GM12878 (cell line): ENCODE measurements around the gene SMIM14. TPM values are rescaled to one million over a fixed set of nuclear protein-coding genes. Genes with fewer than 3 reads are reported as not detected.

Experiments
- ATF7 ChIP-seq: fragments of 450-650 bp; IDR thresholded peaks from 2 replicates; pipeline ENCODE4 v1.6.1; 2016; ENCODE audit warnings: low read depth, mild to moderate bottlenecking
- EED ChIP-seq: sonication (generic); IDR thresholded peaks from 2 replicates; pipeline ENCODE4 v1.6.1; 2016; ENCODE audit warnings: antibody characterized with exemption, low read depth
- EZH2 ChIP-seq: IDR thresholded peaks from 2 replicates; pipeline ENCODE4 v1.6.1; 2012; ENCODE audit warnings: low read depth, mild to moderate bottlenecking, control low read depth, inconsistent platforms, low read length, borderline replicate concordance; ENCODE audit not compliant: control insufficient read depth
- MTA3 ChIP-seq: IDR thresholded peaks from 2 replicates; pipeline ENCODE4 v1.6.1; 2012; ENCODE audit warnings: low read length, inconsistent platforms, borderline replicate concordance
- NFYA ChIP-seq: IDR thresholded peaks from 2 replicates; pipeline ENCODE4 v1.6.1; 2011; ENCODE audit warnings: low read depth, mild to moderate bottlenecking, low read length, improper control_type of control experiment, borderline replicate concordance
- NR2F1 ChIP-seq: fragments of 450-650 bp; conservative IDR thresholded peaks from 2 replicates; pipeline ENCODE4 v1.6.1; 2017; ENCODE audit warnings: mild to moderate bottlenecking
- NRF1 ChIP-seq: conservative IDR thresholded peaks from 2 replicates; pipeline ENCODE4 v1.6.1; 2011; ENCODE audit warnings: mild to moderate bottlenecking, low read depth, low read length, improper control_type of control experiment
- SMAD1 ChIP-seq: fragments of 450-650 bp; IDR thresholded peaks from 2 replicates; pipeline ENCODE4 v1.6.1; 2018; ENCODE audit warnings: mild to moderate bottlenecking, low read depth; ENCODE audit not compliant: partially characterized antibody
- SPI1 ChIP-seq: IDR thresholded peaks from 2 replicates; pipeline ENCODE4 v1.6.1; 2011; ENCODE audit warnings: low read depth, mild to moderate bottlenecking, low read length, moderate library complexity, borderline replicate concordance; ENCODE audit not compliant: insufficient read depth
- ZSCAN29 ChIP-seq: fragments of 450-650 bp; IDR thresholded peaks from 2 replicates; pipeline ENCODE4 v1.6.1; 2017; ENCODE audit warnings: mild to moderate bottlenecking, moderate library complexity
- polyA plus RNA-seq, 11 experiments: library from polyadenylated mRNA; depleted of rRNA in 4 of 11; unstranded in 6 of 11; stranded (reverse) in 5 of 11; fragments of >200 nt; fragmentation: Nextera tagmentation in 4 of 11; fragmentation: Illumina TruSeq in 1 of 11; extraction: Ambion mirVana in 4 of 11; extraction: Trizol in 1 of 11; gene quantifications; 1 replicate in 1 of 11; 2 replicates in 10 of 11; pipeline versions ENCODE4 v1.2.1 to v1.2.3, GENCODE V29; 2011 to 2016; ENCODE audit warnings: inconsistent platforms in 2 of 11, missing spikeins in 2 of 11, low read depth in 1 of 11
- total RNA-seq, 4 experiments: library from RNA; depleted of rRNA in 3 of 4; stranded (reverse); fragments of >200 nt in 3 of 4; fragmentation: Illumina TruSeq in 1 of 4; extraction: Trizol in 1 of 4; gene quantifications; 2 replicates each; pipeline versions ENCODE4 v1.2.1 to v1.2.3, GENCODE V29; 2013 to 2021
- TF ChIP-seq, protein P1 (sequence below): fragments of 450-650 bp; formaldehyde crosslinking; IDR thresholded peaks from 2 replicates; pipeline ENCODE4 v1.4.0; 2020; ENCODE audit warnings: mild to moderate bottlenecking, moderate library complexity
- TF ChIP-seq, protein P2 (sequence below): IDR thresholded peaks from 2 replicates; pipeline ENCODE4 v1.6.1; 2012; ENCODE audit warnings: low read depth, low read length, improper control_type of control experiment
- TF ChIP-seq, protein P3 (sequence below): fragments of 450-650 bp; IDR thresholded peaks from 2 replicates; pipeline ENCODE4 v1.6.1; 2017; ENCODE audit warnings: low read depth, mild to moderate bottlenecking, moderate library complexity
- TF ChIP-seq, protein P4 (sequence below): fragments of 450-650 bp; IDR thresholded peaks from 2 replicates; pipeline ENCODE4 v1.6.1; 2017; ENCODE audit warnings: mild to moderate bottlenecking, moderate library complexity
- TF ChIP-seq, protein P5 (sequence below): fragments of 450-650 bp; IDR thresholded peaks from 2 replicates; pipeline ENCODE4 v1.6.1; 2014; ENCODE audit warnings: mild to moderate bottlenecking
- TF ChIP-seq, protein P6 (sequence below): IDR thresholded peaks from 2 replicates; pipeline ENCODE4 v1.6.1; 2011; ENCODE audit warnings: low read depth, low read length, improper control_type of control experiment, borderline replicate concordance

The SMIM14 gene
- total and polyA plus RNA-seq, 10 of the 15 experiments (the other 5 are each of a cell fraction or from before 2014, with no cell fraction given) = 125 to 671 (median 188) TPM

DNA sequence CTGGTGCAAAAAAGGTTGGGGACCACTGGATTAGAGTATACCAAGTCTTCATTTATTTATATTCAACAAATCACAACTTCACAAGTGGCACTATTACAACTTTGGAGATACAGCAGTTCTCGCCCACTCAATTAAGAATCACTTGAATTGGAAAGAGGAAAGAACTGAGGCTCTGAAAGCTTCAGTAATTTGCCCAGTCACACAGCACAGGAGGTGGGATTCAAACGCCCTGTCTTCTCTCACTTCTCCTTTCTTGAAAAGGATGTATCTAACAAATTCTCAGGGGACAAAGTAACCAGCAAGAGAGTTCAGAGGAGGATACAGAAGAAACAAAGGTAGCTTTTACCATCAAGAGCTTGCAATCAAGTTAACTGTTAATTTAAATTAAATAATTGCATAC lies 12.4 kb downstream of the SMIM14 start (continued):
- TF ChIP-seq, protein P1, sequence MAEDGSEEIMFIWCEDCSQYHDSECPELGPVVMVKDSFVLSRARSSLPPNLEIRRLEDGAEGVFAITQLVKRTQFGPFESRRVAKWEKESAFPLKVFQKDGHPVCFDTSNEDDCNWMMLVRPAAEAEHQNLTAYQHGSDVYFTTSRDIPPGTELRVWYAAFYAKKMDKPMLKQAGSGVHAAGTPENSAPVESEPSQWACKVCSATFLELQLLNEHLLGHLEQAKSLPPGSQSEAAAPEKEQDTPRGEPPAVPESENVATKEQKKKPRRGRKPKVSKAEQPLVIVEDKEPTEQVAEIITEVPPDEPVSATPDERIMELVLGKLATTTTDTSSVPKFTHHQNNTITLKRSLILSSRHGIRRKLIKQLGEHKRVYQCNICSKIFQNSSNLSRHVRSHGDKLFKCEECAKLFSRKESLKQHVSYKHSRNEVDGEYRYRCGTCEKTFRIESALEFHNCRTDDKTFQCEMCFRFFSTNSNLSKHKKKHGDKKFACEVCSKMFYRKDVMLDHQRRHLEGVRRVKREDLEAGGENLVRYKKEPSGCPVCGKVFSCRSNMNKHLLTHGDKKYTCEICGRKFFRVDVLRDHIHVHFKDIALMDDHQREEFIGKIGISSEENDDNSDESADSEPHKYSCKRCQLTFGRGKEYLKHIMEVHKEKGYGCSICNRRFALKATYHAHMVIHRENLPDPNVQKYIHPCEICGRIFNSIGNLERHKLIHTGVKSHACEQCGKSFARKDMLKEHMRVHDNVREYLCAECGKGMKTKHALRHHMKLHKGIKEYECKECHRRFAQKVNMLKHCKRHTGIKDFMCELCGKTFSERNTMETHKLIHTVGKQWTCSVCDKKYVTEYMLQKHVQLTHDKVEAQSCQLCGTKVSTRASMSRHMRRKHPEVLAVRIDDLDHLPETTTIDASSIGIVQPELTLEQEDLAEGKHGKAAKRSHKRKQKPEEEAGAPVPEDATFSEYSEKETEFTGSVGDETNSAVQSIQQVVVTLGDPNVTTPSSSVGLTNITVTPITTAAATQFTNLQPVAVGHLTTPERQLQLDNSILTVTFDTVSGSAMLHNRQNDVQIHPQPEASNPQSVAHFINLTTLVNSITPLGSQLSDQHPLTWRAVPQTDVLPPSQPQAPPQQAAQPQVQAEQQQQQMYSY (CRISPR knock-in tag) = no peak
- peak; percentile 89 for TF ChIP-seq MTA3
- TF ChIP-seq NRF1 = no peak
- TF ChIP-seq SPI1 = peak; percentile 99
- TF ChIP-seq, protein P2, sequence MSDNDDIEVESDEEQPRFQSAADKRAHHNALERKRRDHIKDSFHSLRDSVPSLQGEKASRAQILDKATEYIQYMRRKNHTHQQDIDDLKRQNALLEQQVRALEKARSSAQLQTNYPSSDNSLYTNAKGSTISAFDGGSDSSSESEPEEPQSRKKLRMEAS = no peak
- no peak for TF ChIP-seq ZSCAN29
- TF ChIP-seq, protein P3, sequence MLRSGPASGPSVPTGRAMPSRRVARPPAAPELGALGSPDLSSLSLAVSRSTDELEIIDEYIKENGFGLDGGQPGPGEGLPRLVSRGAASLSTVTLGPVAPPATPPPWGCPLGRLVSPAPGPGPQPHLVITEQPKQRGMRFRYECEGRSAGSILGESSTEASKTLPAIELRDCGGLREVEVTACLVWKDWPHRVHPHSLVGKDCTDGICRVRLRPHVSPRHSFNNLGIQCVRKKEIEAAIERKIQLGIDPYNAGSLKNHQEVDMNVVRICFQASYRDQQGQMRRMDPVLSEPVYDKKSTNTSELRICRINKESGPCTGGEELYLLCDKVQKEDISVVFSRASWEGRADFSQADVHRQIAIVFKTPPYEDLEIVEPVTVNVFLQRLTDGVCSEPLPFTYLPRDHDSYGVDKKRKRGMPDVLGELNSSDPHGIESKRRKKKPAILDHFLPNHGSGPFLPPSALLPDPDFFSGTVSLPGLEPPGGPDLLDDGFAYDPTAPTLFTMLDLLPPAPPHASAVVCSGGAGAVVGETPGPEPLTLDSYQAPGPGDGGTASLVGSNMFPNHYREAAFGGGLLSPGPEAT = peak; percentile 55; the same call in 1 of the 2 replicates
- no peak for TF ChIP-seq NFYA
- TF ChIP-seq ATF7 = peak; percentile 39; the same call in 1 of the 2 replicates
- no peak for TF ChIP-seq SMAD1
- TF ChIP-seq EED = peak; percentile 80
- TF ChIP-seq, protein P4, sequence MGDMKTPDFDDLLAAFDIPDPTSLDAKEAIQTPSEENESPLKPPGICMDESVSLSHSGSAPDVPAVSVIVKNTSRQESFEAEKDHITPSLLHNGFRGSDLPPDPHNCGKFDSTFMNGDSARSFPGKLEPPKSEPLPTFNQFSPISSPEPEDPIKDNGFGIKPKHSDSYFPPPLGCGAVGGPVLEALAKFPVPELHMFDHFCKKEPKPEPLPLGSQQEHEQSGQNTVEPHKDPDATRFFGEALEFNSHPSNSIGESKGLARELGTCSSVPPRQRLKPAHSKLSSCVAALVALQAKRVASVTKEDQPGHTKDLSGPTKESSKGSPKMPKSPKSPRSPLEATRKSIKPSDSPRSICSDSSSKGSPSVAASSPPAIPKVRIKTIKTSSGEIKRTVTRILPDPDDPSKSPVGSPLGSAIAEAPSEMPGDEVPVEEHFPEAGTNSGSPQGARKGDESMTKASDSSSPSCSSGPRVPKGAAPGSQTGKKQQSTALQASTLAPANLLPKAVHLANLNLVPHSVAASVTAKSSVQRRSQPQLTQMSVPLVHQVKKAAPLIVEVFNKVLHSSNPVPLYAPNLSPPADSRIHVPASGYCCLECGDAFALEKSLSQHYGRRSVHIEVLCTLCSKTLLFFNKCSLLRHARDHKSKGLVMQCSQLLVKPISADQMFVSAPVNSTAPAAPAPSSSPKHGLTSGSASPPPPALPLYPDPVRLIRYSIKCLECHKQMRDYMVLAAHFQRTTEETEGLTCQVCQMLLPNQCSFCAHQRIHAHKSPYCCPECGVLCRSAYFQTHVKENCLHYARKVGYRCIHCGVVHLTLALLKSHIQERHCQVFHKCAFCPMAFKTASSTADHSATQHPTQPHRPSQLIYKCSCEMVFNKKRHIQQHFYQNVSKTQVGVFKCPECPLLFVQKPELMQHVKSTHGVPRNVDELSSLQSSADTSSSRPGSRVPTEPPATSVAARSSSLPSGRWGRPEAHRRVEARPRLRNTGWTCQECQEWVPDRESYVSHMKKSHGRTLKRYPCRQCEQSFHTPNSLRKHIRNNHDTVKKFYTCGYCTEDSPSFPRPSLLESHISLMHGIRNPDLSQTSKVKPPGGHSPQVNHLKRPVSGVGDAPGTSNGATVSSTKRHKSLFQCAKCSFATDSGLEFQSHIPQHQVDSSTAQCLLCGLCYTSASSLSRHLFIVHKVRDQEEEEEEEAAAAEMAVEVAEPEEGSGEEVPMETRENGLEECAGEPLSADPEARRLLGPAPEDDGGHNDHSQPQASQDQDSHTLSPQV = no peak
- TF ChIP-seq, protein P5, sequence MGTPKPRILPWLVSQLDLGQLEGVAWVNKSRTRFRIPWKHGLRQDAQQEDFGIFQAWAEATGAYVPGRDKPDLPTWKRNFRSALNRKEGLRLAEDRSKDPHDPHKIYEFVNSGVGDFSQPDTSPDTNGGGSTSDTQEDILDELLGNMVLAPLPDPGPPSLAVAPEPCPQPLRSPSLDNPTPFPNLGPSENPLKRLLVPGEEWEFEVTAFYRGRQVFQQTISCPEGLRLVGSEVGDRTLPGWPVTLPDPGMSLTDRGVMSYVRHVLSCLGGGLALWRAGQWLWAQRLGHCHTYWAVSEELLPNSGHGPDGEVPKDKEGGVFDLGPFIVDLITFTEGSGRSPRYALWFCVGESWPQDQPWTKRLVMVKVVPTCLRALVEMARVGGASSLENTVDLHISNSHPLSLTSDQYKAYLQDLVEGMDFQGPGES = no peak
- TF ChIP-seq, protein P6, sequence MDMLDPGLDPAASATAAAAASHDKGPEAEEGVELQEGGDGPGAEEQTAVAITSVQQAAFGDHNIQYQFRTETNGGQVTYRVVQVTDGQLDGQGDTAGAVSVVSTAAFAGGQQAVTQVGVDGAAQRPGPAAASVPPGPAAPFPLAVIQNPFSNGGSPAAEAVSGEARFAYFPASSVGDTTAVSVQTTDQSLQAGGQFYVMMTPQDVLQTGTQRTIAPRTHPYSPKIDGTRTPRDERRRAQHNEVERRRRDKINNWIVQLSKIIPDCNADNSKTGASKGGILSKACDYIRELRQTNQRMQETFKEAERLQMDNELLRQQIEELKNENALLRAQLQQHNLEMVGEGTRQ = no peak
- peak; percentile 56 for TF ChIP-seq NR2F1
- TF ChIP-seq EZH2 = no peak
